HG02610 (cell line): Measurements from ENCODE around the gene AREL1.

Experiments used
- ATAC-seq: cut with Tn5 transposase; IDR thresholded peaks from one replicate; pipeline ENCODE4 v1.9.1; 2021; ENCODE audit warnings: mild to moderate bottlenecking, moderate library complexity; ENCODE audit not compliant: unreplicated experiment

Gene AREL1

DNA sequence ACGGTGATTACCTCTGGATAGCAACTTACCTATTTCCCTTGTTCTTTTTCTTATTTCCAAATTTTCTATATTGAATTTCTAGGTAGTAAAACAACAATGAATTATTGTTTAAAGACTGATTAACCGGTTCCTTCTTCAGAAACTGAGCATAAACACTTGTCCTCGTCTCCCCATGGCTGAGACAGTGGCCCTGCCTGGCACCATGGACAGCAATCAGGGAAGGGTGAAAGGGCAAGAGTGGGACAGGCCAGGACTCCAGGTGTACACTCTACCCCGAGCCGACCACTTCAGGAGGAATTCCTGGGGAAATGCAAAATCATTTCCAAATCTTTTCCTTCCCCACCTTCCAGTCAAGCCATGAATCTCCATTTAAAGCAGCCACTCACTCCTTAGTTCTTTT is 52.0 kb downstream of the AREL1 start:
- ATAC-seq, result no peak

GRCh38 chr14:74660167-74660566 is 52.7 kb downstream of the AREL1 start:
- no peak for ATAC-seq

- ATAC-seq, result no peak
These were observed 54.2 kb downstream of the AREL1 start for GRCh38 chr14:74658535-74659131.

GRCh38 chr14:74656964-74657363 is 55.9 kb downstream of the AREL1 start:
- ATAC-seq, result peak; percentile 47

DNA sequence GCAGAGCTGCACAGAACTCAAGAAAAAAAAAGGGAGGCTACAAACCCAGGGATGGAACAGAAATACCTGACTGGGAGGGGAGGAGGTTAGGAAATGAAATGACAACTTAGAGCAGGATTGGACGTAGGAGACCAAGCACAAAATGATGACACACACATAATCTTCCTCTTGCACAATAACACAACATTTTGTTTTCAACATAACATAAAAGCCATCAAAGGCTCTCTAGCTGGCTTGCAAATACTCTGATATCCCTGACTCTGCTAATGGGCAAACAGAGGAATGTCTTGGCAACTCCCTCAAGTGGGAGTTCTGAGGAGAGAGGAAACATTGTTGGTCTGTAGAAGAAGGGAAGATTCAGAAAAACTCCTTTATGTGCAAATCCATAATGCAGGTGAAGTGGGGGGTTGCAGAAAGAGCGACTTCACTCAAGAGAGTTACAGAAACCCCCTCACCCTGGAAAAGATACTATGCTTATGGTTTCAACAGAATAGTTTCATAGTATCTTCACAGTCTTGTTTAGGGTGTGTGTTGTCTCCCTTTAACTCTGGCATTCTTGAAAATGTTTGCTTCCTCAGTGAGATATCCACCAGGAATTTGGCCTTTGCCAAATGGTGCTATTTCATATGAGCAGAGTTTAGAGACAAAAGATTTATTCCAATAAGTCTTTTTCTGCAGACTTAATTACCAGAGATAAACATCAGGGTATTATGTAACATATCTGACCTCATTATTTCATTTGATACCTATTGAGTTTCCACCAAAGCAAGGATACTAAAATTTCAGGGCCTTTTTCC is 57.1 kb downstream of the AREL1 start:
- ATAC-seq, result no peak

DNA sequence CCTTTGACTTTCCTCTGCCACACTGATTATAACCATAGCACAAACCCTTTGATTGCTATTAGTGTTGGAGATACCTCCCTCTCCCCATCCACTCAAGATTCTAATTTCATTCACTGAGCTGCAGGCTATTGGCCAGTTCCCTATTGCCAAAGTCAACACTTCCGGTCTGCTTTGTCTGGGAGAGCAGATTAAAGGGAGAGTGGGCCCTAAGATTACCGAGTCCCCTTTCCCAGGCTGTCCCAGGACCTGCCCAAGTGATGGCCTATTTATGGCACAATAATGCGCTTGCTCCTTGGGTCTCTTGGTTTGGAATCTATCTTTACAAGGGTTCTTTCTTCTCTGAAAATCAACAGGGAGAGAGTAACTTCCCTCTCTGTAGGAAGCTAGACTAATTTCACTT is 57.9 kb downstream of the AREL1 start:
- no peak for ATAC-seq

- no peak for ATAC-seq
These were observed 59.3 kb downstream of the AREL1 start for GRCh38 chr14:74653386-74654138.

- no peak for ATAC-seq
These were observed 60.3 kb downstream of the AREL1 start for GRCh38 chr14:74652541-74652940.

DNA sequence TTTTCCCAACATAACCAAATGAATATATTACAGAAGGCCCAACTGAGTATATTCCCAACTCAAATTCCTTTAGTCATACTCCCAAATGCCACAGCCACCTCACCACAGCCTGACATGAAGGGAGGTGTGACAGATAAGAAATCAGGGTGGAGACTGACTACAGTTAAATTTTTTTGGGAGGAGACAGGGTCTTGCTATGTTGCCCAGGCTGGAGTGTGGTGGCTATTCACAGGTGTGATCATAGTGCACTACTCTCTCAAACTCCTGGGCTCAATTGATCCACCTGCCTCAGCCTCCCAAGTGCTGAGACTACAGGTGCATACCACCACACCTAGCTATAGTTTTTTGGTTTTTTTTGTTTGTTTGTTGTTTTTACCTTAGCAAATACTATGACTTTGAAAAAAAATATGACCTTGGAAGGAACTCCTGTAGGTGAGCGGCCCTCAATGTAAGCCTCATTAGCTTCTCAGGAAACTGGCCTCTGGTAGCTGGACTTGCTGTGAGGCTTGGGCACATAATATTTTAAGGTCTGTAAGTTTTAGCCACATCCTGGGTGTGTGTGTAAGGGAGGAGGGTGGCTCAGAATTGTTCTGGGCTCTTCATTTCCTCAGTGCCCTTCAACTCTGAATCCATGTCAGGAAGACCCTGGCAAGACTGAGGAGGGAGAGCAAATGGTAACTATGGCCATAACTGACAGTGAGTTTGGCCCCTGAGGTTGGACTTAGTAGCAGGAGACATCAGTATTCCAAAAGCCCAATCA is 61.8 kb downstream of the AREL1 start:
- ATAC-seq, result no peak

DNA sequence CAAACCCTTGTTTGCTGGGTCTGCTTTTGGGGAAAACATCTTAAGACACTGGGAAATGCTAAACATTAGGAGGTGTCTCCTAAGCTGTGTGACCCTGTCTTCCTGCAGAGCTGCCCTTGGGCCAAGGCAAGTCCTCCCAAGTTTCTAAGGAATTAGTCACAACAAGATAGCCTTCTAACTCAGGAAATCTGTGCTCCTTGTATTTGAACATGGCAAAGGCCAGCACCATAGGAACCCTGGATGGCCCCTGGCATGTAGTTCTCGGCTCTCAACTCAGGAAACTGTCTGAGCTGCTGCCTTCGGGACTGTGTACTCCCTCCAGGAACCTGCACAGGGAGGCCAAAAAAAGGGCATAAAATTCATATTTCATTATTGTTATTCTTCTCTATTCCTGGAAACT is 63.2 kb downstream of the AREL1 start:
- ATAC-seq, result no peak

DNA sequence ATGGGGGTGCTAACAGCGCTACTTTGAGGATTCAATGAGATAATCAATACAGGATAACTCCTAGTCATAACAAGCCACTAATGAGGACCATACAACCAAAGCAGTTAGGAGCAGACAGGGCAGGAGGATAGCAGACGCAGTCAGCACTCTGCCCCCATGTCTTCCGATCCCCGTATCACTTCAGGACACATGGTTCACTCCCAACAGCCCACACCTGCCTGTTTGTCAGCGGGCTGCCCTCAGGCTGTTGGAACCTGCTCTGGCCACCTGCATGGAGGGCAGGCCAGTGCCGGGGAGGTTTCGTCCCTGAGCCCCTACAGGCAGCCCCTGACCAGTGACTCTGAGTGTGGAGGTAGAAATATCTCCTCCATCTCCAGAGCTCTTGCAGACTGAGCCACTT is 63.7 kb downstream of the AREL1 start:
- ATAC-seq, result no peak

DNA sequence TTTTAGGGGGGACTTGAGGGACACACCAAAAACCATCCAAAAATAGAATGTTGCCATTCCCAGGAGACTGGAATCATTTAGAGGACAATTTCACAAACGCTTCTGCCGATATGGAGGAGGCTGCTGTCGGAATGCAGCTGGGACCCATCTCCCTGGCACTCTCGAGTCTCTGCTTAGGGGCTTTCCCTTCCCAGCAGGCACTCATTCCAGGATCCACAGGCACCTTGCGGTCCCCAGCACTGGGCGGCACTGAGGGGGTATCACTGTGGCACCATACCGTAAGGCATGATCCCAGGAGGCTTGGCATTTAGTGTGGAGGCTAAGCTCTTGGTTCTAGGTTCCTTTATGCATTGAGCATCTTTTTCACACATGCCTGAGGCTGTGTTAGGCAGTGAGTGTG is 64.3 kb downstream of the AREL1 start:
- ATAC-seq, result no peak

DNA sequence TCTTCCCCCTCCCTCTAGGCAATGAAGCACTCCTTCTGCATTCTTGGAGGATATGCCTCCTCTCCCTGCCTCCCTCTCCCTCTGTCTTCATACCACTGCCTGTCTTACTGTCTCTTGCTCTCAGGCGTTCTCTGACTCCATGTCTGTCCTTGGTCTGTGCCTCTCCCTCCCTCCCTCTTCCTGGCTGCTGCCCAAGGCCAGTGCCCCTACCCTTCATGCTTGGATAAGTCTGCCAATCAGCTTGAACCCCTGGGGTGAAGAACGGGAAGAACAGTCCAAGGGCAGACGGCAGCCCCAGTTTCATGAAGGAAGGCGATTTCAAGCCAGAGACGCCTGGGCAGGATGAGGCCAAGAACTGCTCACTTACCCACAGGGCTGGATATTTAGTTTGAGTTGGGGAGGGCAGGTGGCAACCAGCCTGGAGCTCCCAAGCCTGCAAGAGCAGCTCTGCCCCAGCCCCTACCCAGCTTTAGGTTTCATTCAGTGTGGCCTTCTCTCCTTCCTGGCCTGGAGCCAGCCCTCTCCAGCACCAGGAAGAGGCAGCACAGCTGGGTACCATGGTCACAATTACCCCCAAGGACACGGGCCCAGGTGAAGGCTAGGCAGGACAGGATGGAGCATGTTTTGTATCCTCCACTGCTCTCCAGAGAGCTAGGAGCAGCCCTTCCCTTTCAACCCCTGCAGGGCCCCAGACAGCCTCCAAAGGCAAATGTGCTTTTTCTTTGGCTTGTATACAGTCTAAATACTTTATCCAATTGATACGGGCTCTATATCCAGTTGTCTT is 65.0 kb downstream of the AREL1 start:
- ATAC-seq, result no peak

- no peak for ATAC-seq
These were observed 65.7 kb downstream of the AREL1 start for GRCh38 chr14:74647061-74647677.

GRCh38 chr14:74645756-74646470 is 67.0 kb downstream of the AREL1 start:
- ATAC-seq, result no peak

GRCh38 chr14:74645244-74645643 is 67.6 kb downstream of the AREL1 start:
- ATAC-seq, result no peak

GRCh38 chr14:74641601-74642391 is 71.1 kb downstream of the AREL1 start:
- no peak for ATAC-seq

- no peak for ATAC-seq
These were observed 73.9 kb downstream of the AREL1 start for GRCh38 chr14:74638966-74639365.

DNA sequence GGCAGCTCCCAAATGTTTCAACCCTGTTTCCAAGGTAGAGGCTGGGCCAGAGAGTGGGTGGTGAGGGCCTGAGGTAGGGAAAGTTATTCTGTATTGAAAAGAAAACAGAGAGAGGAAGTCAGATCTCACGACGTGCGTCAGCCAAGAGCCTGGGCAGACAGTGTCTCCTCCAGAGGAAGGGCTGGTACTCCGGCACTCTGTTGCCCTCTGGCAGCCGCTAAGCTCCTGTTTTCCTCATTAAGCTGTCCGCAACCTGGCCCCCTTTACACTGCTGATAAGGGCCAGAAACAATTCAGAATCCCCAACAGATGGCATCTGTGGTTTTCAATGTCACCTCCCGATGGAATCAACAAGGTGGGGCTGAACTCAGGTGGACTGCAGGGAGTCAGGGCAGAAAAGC is 74.8 kb downstream of the AREL1 start:
- ATAC-seq, result no peak
